Naive thymus-derived CD8-positive, alpha-beta T cell (primary cell): ENCODE results near the gene UBTD1. TPM values are rescaled to one million over a fixed set of nuclear protein-coding genes. Genes with fewer than 3 reads are reported as not detected.
"Not testable (repeated sequence)": the region's sequence is repeated elsewhere in the genome, so short reads cannot be mapped to it uniquely, and the experiment has no call there.

Experiments used
- ATAC-seq, 2 donors: fragments of 150-1000 bp; cut with Tn5 transposase in 1 of 2; sonication (Bioruptor Pico), chemical (Tn5 transposase) in 1 of 2; 1 replicate in 1 of 2; 2 replicates in 1 of 2; pipeline ENCODE4 v1.10.0; 2021; ENCODE audit warnings: mild to moderate bottlenecking in 2 of 2, moderate library complexity in 2 of 2
- POLR2A ChIA-PET: fragments of 350-600 bp; sonication (Branson Sonifier 250); formaldehyde crosslinking; loops from one replicate; lab custom pipeline; 2021; ENCODE audit warnings: antibody characterized with exemption; lab: Charles Lee
- DNase-seq, 10 donors: peaks; one replicate each; pipeline versions ENCODE4 v3.0.0 to v3.0.0-alpha.2; 2020 to 2022
- H3K27ac Mint-ChIP-seq, 10 donors: one replicate each; pipeline ENCODE4 v1.8.0; 2020 to 2022; ENCODE audit warnings: mild to moderate bottlenecking in 10 of 10, mixed read lengths in 10 of 10, moderate library complexity in 4 of 10, inconsistent platforms in 1 of 10
- H3K27me3 Mint-ChIP-seq, 5 donors: one replicate each; pipeline ENCODE4 v1.8.0; 2021 to 2022; ENCODE audit warnings: mixed read lengths in 5 of 5
- H3K36me3 Mint-ChIP-seq, 3 donors: one replicate each; pipeline ENCODE4 v1.8.0; 2020 to 2022; ENCODE audit warnings: mixed read lengths in 3 of 3, mild to moderate bottlenecking in 2 of 3, inconsistent platforms in 1 of 3
- H3K4me1 Mint-ChIP-seq, 4 donors: one replicate each; pipeline ENCODE4 v1.8.0; 2021 to 2022; ENCODE audit warnings: mixed read lengths in 4 of 4
- H3K4me3 Mint-ChIP-seq, 10 donors: one replicate each; pipeline ENCODE4 v1.8.0; 2020 to 2022; ENCODE audit warnings: mild to moderate bottlenecking in 10 of 10, mixed read lengths in 10 of 10, moderate library complexity in 6 of 10, inconsistent platforms in 1 of 10
- H3K9me3 Mint-ChIP-seq, 9 donors: one replicate each; pipeline ENCODE4 v1.8.0; 2020 to 2022; ENCODE audit warnings: mixed read lengths in 9 of 9, mild to moderate bottlenecking in 3 of 9, inconsistent platforms in 1 of 9, moderate library complexity in 1 of 9
- polyA plus RNA-seq, 3 donors: library from polyadenylated mRNA; unstranded; fragments of 300-500 nt; fragmentation: Illumina TruSeq; gene quantifications; one replicate each; pipeline ENCODE4 v1.2.3, GENCODE V29; 2021
- total RNA-seq, 8 experiments: library from RNA in 2 of 8; stranded (reverse) in 2 of 8; gene quantifications; one replicate each; pipeline ENCODE4 v1.2.3 and lab custom pipeline; 2021 to 2026

Gene UBTD1
- total and polyA plus RNA-seq, 5 experiments from 2014 or later: 1.2 to 2.7 (median 1.6) TPM

DNA sequence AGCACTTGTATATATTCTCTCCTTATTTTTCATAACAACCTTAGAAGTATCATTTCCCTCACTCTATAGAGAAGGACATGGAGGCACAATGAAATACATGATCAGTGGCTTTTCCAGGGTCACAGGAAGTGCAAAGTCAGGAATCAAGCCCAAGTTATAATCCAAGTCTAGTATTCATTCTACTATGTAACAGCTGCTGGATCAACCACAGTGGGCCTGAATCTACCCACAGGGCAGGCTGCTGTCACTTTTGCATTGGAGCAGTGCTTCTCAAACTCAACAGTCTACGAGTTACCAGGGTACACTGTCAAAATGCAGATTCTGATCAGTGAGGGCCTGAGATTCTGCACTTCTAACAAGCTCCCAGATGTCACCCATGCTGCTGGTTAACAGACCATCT, 34.5 kb upstream of the UBTD1 start:
- peaks cover 0 to 91% (median 18%) of the 10 kb centered on the region in 3 donors for H3K36me3 Mint-ChIP-seq
- H3K9me3 Mint-ChIP-seq: no peaks in the 10 kb centered on the region
- H3K27me3 Mint-ChIP-seq: no peaks in the 10 kb centered on the region
- H3K4me1 Mint-ChIP-seq: peaks cover 0 to 6% (median 0%) of the 10 kb centered on the region in 4 donors
- POLR2A ChIA-PET: interaction anchor here (0.7 kb wide), 1 partner anchor 698 kb away, joined by 3 read pairs; no protein-coding TSS in a partner anchor
- DNase-seq (no peak), ATAC-seq (no peak)
- peak overlapping the region in 6 of 10 donors; percentile 0 to 72 (median 11) for H3K27ac Mint-ChIP-seq
- no peak overlapping the region for H3K4me3 Mint-ChIP-seq

DNA sequence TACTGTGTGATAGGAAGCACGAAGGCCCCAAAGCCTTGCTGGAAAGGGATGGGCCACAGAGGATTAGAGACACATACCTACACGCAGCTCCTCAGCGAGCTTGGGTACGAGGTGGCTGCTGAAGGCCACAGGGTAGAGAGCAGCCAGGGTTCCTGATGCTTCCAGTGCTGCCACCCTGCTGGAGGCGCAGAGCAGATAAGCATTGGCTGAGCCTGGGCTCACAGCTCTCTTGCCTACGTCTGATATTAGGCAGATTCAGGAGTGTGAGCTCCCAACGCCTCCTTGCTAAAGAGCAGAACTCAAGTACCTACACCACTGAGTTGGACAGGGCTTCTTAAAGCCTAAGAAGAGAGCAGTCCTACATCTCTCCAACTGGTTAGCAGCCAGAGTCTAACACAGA, 32.7 kb upstream of the UBTD1 start:
- Mint-ChIP-seq H3K27ac (peak overlapping the region in 3 of 10 donors; percentile 4 to 66 (median 41)), H3K4me1 (peaks cover 0 to 6% (median 0%) of the 10 kb centered on the region in 4 donors), H3K27me3 (no peaks in the 10 kb centered on the region), H3K9me3 (no peaks in the 10 kb centered on the region), H3K4me3 (no peak overlapping the region), H3K36me3 (peaks cover 0 to 86% (median 11%) of the 10 kb centered on the region in 3 donors)
- ATAC-seq (no peak), DNase-seq (no peak)
- POLR2A ChIA-PET: no interaction called here

DNA sequence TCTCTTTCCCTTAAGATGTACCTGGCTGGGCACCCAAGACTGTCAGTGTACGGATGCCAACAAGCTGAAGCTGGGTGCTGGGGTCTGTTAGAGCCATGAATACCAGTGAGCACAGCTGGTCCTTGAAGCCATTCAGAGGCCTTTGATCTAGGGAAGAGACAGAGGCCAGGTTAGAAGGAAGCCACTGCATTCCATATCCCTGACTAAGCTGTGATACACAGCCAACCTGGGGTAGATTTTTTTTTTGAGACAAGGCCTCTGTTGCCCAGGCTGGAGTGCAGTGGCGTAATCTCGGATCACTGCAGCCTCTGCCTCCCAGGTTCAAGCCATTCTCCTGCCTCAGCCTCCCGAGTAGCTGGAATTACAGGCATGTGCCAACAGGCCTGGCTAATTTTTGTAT, 32.0 kb upstream of the UBTD1 start:
- H3K27ac Mint-ChIP-seq: peak overlapping the region in 3 of 10 donors; percentile 4 to 27 (median 9)
- H3K36me3 Mint-ChIP-seq: peaks cover 0 to 81% (median 11%) of the 10 kb centered on the region in 3 donors
- POLR2A ChIA-PET: interaction anchor here (0.6 to 1.6 kb wide), 2 partner anchors 10 to 37 kb away, joined by 5 read pairs; no protein-coding TSS in a partner anchor
- H3K4me1 Mint-ChIP-seq: peaks cover 0 to 6% (median under 1%) of the 10 kb centered on the region in 4 donors
- no peak for DNase-seq
- ATAC-seq: no peak
- H3K27me3 Mint-ChIP-seq: no peaks in the 10 kb centered on the region
- H3K9me3 Mint-ChIP-seq: no peaks in the 10 kb centered on the region
- H3K4me3 Mint-ChIP-seq: no peak overlapping the region

DNA sequence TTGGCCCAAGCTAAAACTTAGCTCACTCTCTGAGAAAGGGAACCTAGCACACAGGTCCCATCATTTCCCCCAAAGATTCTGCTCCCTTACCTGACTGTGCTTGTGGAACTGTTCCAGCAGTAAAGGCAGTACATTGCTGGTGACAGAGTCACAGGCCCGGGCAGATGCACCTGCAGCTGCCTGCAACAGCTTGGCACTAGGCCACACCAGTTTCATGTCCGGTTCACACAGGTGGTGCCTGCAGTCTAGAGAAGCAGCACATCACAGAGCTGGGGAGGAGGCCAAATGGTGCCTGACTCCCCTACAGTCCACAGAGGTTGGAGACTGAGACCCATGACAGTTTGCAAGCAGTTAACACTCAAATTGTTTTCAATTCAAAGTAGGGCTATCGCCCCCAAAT, 30.6 kb upstream of the UBTD1 start:
- no peak for DNase-seq
- POLR2A ChIA-PET: interaction anchor here (0.6 to 1.6 kb wide), 2 partner anchors 12 kb away, joined by 3 to 5 read pairs; no protein-coding TSS in a partner anchor
- Mint-ChIP-seq H3K4me1 (peaks cover 0 to 6% (median 1%) of the 10 kb centered on the region in 4 donors), H3K27me3 (no peaks in the 10 kb centered on the region), H3K36me3 (peaks cover 0 to 83% (median 9%) of the 10 kb centered on the region in 3 donors), H3K4me3 (no peak overlapping the region), H3K9me3 (no peaks in the 10 kb centered on the region), H3K27ac (peak overlapping the region in 3 of 10 donors; percentile 15 to 52 (median 32))
- ATAC-seq: no peak

DNA sequence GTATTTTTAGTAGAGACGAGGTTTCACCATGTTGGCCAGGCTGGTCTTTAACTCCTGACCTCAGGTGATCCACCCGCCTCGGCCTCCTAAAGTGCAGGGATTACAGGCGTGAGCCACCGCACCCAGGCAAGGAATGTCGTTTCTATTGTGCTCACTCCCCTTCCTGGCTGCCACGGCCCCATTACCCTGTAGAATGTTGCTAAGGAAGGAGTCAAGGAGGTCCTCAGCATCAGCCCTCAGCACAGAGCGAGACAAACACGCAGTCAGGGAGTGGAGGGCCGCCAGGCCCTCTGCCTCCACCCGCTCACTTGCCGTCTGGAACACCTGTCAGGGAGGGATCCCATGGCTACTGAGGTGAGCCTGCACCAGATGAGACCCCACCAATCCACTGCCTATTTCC, 29.9 kb upstream of the UBTD1 start:
- POLR2A ChIA-PET, DNase-seq, H3K4me1 Mint-ChIP-seq, H3K27me3 Mint-ChIP-seq, H3K4me3 Mint-ChIP-seq, ATAC-seq, H3K9me3 Mint-ChIP-seq: not testable (repeated sequence)
- peaks cover 0 to 83% (median 7%) of the 10 kb centered on the region in 3 donors for H3K36me3 Mint-ChIP-seq
- H3K27ac Mint-ChIP-seq: peak overlapping the region in 3 of 10 donors; percentile 25 to 86 (median 52)

DNA sequence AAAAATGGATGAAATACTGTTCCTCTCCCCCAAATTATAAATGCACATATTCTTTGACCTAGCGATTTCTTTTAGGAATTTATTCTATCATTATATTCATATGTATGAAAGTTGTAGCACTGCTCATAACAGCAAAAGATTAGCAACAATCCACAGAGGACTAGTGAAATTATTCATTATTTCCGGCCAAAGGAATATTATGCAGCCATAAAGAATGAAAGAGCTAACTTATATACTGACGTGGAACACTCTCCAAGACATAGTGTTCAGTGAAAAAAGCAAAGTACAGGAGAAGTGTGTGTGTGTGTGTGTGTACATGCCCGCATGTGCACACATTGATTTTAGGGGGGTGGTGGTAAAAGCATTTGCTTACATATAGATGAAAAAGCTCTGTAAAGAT, 23.8 kb upstream of the UBTD1 start:
- POLR2A ChIA-PET: no interaction called here
- H3K9me3 Mint-ChIP-seq: peaks cover 0 to 2% (median 0%) of the 10 kb centered on the region in 9 donors
- ATAC-seq (no peak), DNase-seq (no peak)
- H3K27ac Mint-ChIP-seq: peak overlapping the region in 2 of 10 donors; percentile 9
- no peaks in the 10 kb centered on the region for H3K27me3 Mint-ChIP-seq
- H3K36me3 Mint-ChIP-seq: peaks cover 18 to 89% (median 32%) of the 10 kb centered on the region in 3 donors
- H3K4me1 Mint-ChIP-seq: peaks cover 3 to 13% (median 6%) of the 10 kb centered on the region in 4 donors
- H3K4me3 Mint-ChIP-seq: no peak overlapping the region

DNA sequence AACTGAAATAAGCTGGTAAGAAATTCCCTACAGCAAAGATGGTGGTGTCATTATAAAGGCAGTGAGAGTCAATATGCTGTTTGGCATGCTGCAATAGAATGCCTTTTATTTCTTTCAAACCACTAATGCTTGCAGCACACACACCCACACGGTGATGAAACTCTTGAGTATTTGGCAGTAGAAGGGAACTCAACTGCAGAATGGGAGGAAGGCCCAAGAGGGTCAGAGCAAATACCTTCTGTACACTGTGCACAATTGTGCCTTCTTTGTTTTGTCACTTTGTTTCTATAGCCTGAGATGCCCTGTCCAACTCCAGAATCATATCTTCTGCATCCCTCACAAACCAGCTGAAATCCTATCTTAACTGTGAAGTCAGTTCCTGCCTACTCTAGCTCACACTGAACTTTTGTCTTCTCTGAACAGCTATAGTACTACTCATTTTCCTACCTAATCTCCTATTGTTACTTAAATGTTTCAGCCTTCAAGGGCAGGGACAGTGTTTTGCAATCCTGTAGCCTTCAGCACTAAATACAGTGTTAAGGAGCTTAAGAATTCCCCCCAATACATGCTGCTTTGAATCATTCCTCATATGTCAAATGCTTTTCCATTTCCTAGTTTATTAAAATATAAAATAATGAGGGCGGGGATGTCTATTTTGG, 22.7 kb upstream of the UBTD1 start:
- Mint-ChIP-seq H3K4me3 (no peak overlapping the region), H3K4me1 (peaks cover 3 to 13% (median 6%) of the 10 kb centered on the region in 4 donors), H3K36me3 (peaks cover 18 to 93% (median 33%) of the 10 kb centered on the region in 3 donors), H3K27ac (peak overlapping the region in 3 of 10 donors; percentile 3 to 24 (median 21)), H3K27me3 (no peaks in the 10 kb centered on the region), H3K9me3 (peaks cover 0 to 2% (median 0%) of the 10 kb centered on the region in 9 donors)
- DNase-seq: no peak
- ATAC-seq: no peak
- POLR2A ChIA-PET: interaction anchor here (0.6 kb wide), 1 partner anchor 1796 kb away, joined by 4 read pairs; no protein-coding TSS in a partner anchor

DNA sequence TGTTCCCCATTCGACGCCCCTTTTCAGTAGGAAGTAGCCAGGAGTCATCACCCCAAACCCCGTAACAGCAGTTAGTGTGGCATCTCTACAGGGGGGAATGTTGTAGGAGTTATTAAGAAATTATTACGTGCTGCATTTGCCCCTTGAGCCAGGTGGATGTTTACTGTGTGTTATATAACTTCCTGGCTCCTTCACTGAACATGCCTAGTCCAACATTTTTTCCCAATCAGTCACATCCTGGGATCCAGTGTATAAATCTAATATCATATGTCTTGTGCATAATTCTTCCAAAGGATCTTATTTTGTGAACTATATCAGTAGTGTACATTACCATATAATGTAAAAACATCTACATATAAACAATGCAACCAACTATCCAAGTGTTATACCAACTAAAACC, 19.3 kb upstream of the UBTD1 start:
- H3K4me3 Mint-ChIP-seq, H3K9me3 Mint-ChIP-seq, H3K27me3 Mint-ChIP-seq, DNase-seq, POLR2A ChIA-PET, ATAC-seq: not testable (repeated sequence)
- Mint-ChIP-seq H3K4me1 (peaks cover 3 to 13% (median 8%) of the 10 kb centered on the region in 4 donors), H3K27ac (peak overlapping the region in 2 of 10 donors; percentile 28 to 80), H3K36me3 (peaks cover 18 to 93% (median 35%) of the 10 kb centered on the region in 3 donors)

DNA sequence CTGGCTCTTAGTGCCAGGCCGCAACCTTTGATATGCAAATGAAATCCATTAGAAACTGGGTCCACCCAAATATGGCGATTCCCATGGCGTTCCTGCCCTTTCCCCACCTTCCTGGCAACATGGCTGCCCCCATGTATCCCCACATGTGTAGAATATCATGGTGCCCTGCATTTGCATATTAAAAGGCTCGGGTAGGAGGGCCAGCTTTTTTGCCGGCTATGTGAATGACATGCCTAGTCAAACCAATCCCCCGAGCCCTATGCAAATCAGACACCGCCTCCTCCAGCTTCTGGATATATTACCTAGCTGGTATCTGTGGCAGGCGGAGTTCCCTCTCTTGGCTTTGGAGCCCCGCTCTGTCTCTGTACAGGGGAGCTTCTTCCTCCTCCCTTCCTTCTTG, 18.8 kb upstream of the UBTD1 start:
- H3K9me3 Mint-ChIP-seq: peaks cover 0 to 1% (median 0%) of the 10 kb centered on the region in 9 donors
- H3K27ac Mint-ChIP-seq: no peak overlapping the region
- POLR2A ChIA-PET: interaction anchor here (0.6 kb wide), 1 partner anchor 12 kb away, joined by 3 read pairs; no protein-coding TSS in a partner anchor
- peaks cover 3 to 13% (median 8%) of the 10 kb centered on the region in 4 donors for H3K4me1 Mint-ChIP-seq
- no peak for ATAC-seq
- no peaks in the 10 kb centered on the region for H3K27me3 Mint-ChIP-seq
- H3K4me3 Mint-ChIP-seq: no peak overlapping the region
- H3K36me3 Mint-ChIP-seq: peaks cover 16 to 91% (median 30%) of the 10 kb centered on the region in 3 donors
- DNase-seq: no peak

DNA sequence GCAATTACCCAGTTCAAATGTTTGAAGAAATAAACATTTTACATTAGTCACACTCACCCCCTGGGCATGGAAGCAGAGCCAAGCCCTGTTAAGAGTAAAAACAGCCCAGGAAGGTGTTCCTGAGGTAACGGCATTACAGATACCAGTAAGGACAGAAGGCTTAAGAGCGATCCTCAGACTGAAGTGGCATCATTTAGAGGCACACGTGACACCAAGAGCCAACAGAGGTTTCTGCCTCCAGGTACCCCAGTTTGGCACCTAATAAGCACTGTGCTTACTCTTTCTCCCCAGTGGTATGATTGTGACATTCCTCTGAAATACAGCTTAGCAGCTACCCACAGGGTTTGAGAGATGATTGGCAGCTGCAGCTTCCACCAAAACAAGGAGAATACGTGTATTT, 17.7 kb upstream of the UBTD1 start:
- Mint-ChIP-seq H3K4me1 (peaks cover 3 to 18% (median 8%) of the 10 kb centered on the region in 4 donors), H3K9me3 (no peaks in the 10 kb centered on the region), H3K4me3 (no peak overlapping the region), H3K27ac (no peak overlapping the region), H3K36me3 (peaks cover 13 to 90% (median 19%) of the 10 kb centered on the region in 3 donors), H3K27me3 (no peaks in the 10 kb centered on the region)
- POLR2A ChIA-PET: interaction anchor here (0.6 kb wide), 1 partner anchor 11 kb away, joined by 3 read pairs; no protein-coding TSS in a partner anchor
- DNase-seq (no peak), ATAC-seq (no peak)

DNA sequence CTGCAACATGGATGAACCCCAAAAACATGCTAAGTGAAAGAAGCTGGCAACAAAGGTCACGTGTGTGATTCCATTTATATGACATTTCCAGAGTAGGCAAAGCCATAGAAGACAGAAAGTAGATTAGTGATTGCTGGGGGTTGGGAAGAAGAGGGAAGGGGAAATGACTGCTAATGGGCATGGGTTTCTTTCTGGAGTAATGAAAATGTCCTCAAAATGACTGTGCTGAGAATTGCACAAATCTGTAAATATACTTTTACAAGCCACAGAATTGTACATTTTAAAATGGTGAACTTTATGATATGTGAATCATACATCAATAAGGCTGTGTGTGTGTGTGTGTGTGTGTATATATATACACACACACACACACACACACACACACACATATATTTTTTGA, 16.3 kb upstream of the UBTD1 start:
- DNase-seq (no peak), ATAC-seq (no peak)
- Mint-ChIP-seq H3K27ac (no peak overlapping the region), H3K36me3 (peaks cover 3 to 81% (median 8%) of the 10 kb centered on the region in 3 donors), H3K4me1 (peaks cover 4 to 17% (median 8%) of the 10 kb centered on the region in 4 donors), H3K4me3 (no peak overlapping the region), H3K27me3 (no peaks in the 10 kb centered on the region), H3K9me3 (no peaks in the 10 kb centered on the region)
- POLR2A ChIA-PET: no interaction called here

DNA sequence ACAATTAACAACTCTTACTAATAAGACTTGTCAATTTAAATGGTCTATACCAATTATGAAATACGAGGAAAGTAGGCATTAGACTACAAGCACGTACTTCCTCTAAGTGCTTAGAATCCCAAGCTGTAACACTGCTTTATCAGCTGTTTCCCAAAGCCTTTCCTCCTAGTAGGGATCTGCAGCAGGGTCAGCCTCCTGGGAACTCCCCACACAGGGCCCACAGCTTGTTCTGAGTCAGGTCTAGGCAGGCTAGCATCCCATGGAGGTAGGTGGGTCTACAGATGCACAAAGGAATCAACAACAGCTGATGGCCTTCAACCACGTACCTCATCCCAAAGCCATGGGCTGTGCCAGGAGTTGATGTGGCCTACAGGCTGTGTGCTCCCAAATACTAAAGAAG, 15.2 kb upstream of the UBTD1 start:
- Mint-ChIP-seq H3K36me3 (peaks cover 0 to 70% (median 8%) of the 10 kb centered on the region in 3 donors), H3K27me3 (no peaks in the 10 kb centered on the region), H3K4me3 (no peak overlapping the region), H3K9me3 (no peaks in the 10 kb centered on the region), H3K4me1 (peaks cover 5 to 18% (median 8%) of the 10 kb centered on the region in 4 donors), H3K27ac (peak overlapping the region in 2 of 10 donors; percentile 10 to 21)
- ATAC-seq: no peak
- POLR2A ChIA-PET: interaction anchor here (0.9 kb wide), 1 partner anchor 13 kb away, joined by 3 read pairs; no protein-coding TSS in a partner anchor
- DNase-seq: no peak

DNA sequence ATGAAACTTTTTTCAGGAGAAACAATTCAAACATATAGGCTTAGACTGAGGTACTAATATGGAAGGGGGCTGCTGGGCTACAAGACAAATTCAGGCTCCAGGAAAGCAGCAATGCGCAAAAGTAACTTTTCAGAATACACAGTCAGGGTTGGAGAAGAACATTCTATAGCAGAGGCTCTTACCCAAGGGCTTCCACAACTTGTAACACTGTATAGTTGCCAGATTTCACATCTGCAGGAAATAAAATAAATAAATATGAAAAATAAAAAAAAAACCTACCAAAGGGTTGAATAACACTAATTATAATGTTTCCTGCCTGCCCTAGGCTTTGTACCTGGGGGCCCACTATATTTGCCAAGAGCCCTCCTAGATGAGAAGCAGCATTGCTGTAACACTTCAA, 14.8 kb upstream of the UBTD1 start:
- peaks cover 0 to 69% (median 8%) of the 10 kb centered on the region in 3 donors for H3K36me3 Mint-ChIP-seq
- ATAC-seq (no peak), DNase-seq (no peak)
- H3K4me1 Mint-ChIP-seq: peaks cover 6 to 21% (median 11%) of the 10 kb centered on the region in 4 donors
- POLR2A ChIA-PET: interaction anchor here (0.9 kb wide), 1 partner anchor 13 kb away, joined by 3 read pairs; no protein-coding TSS in a partner anchor
- peak overlapping the region in 2 of 10 donors; percentile 10 to 21 for H3K27ac Mint-ChIP-seq
- H3K9me3 Mint-ChIP-seq: no peaks in the 10 kb centered on the region
- H3K4me3 Mint-ChIP-seq: no peak overlapping the region
- H3K27me3 Mint-ChIP-seq: no peaks in the 10 kb centered on the region
